H9 (cell line): ENCODE results near the gene NOP56. TPM values are rescaled to one million over a fixed set of nuclear protein-coding genes. Genes with fewer than 3 reads are reported as not detected.

Experiments
- DNase-seq: peaks from one replicate; pipeline ENCODE4 v3.0.0-alpha.2; 2017
- H2AFZ ChIP-seq: one replicate; pipeline ENCODE4 v1.6.1; 2013; ENCODE audit warnings: mild to moderate bottlenecking, low read length, control low read depth, moderate library complexity
- H2AK5ac ChIP-seq: 2 replicates; pipeline ENCODE4 v1.6.1; 2013; ENCODE audit warnings: low read length, control low read depth, mixed read lengths; ENCODE audit not compliant: insufficient read length
- H2BK120ac ChIP-seq: one replicate; pipeline ENCODE4 v1.6.1; 2013; ENCODE audit warnings: low read depth, mild to moderate bottlenecking, low read length, control low read depth, inconsistent platforms; ENCODE audit not compliant: poor library complexity, severe bottlenecking
- H2BK12ac ChIP-seq: 2 replicates; pipeline ENCODE4 v1.6.1; 2013; ENCODE audit warnings: low read length, control low read depth, mixed read lengths, low read depth; ENCODE audit not compliant: insufficient read length
- H2BK15ac ChIP-seq: 2 replicates; pipeline ENCODE4 v1.6.1; 2013; ENCODE audit warnings: low read depth, low read length, control low read depth
- H2BK20ac ChIP-seq: one replicate; pipeline ENCODE4 v1.6.1; 2013; ENCODE audit warnings: low read depth, mild to moderate bottlenecking, low read length, control low read depth, inconsistent platforms; ENCODE audit not compliant: poor library complexity, severe bottlenecking
- H2BK5ac ChIP-seq: 2 replicates; pipeline ENCODE4 v1.6.1; 2013; ENCODE audit warnings: low read length, control low read depth, mixed read lengths; ENCODE audit not compliant: insufficient read length
- H3K14ac ChIP-seq: 2 replicates; pipeline ENCODE4 v1.6.1; 2013; ENCODE audit warnings: low read length, control low read depth; ENCODE audit not compliant: insufficient read depth
- H3K18ac ChIP-seq: 2 replicates; pipeline ENCODE4 v1.6.1; 2013; ENCODE audit warnings: low read depth, mild to moderate bottlenecking, mixed read lengths, low read length, control low read depth; ENCODE audit not compliant: insufficient read length
- H3K23ac ChIP-seq: 2 replicates; pipeline ENCODE4 v1.6.1; 2013; ENCODE audit warnings: low read length, control low read depth, mixed read lengths, low read depth; ENCODE audit not compliant: insufficient read length
- H3K23me2 ChIP-seq: 2 replicates; pipeline ENCODE4 v1.6.1; 2013; ENCODE audit warnings: low read depth, mild to moderate bottlenecking, mixed read lengths, low read length, control low read depth; ENCODE audit not compliant: insufficient read length, poor library complexity, severe bottlenecking
- H3K27ac ChIP-seq: 2 replicates; pipeline ENCODE4 v1.5.1; 2013; ENCODE audit warnings: low read length, control low read depth, mixed read lengths, low read depth; ENCODE audit not compliant: insufficient read length
- H3K27me3 ChIP-seq: 2 replicates; pipeline ENCODE4 v1.6.1; 2013; ENCODE audit warnings: low read length, control low read depth, inconsistent platforms; ENCODE audit not compliant: insufficient read depth
- H3K4ac ChIP-seq: 2 replicates; pipeline ENCODE4 v1.6.1; 2013; ENCODE audit warnings: low read depth, mild to moderate bottlenecking, control low read depth, inconsistent platforms, low read length, moderate library complexity
- H3K4me1 ChIP-seq: 2 replicates; pipeline ENCODE4 v1.6.1; 2013; ENCODE audit warnings: low read length, control low read depth, inconsistent platforms; ENCODE audit not compliant: insufficient read depth
- H3K4me2 ChIP-seq: 2 replicates; pipeline ENCODE4 v1.6.1; 2013; ENCODE audit warnings: low read length, control low read depth, mixed read lengths; ENCODE audit not compliant: insufficient read length, insufficient read depth
- H3K56ac ChIP-seq: 2 replicates; pipeline ENCODE4 v1.6.1; 2013; ENCODE audit warnings: low read depth, mild to moderate bottlenecking, mixed read lengths, low read length, control low read depth; ENCODE audit not compliant: insufficient read length
- H3K79me1 ChIP-seq: 2 replicates; pipeline ENCODE4 v1.6.1; 2013; ENCODE audit warnings: low read depth, mild to moderate bottlenecking, moderate library complexity, low read length, control low read depth, inconsistent platforms; ENCODE audit not compliant: insufficient read depth, poor library complexity, severe bottlenecking
- H3K79me2 ChIP-seq: 2 replicates; pipeline ENCODE4 v1.6.1; 2013; ENCODE audit warnings: low read length, control low read depth, inconsistent platforms; ENCODE audit not compliant: insufficient read depth
- H3K9ac ChIP-seq: 2 replicates; pipeline ENCODE4 v1.6.1; 2013; ENCODE audit warnings: low read length, control low read depth, mixed read lengths; ENCODE audit not compliant: insufficient read length; ENCODE audit errors: extremely low read depth
- H3K9me3 ChIP-seq: one replicate; pipeline ENCODE4 v1.6.1; 2013; ENCODE audit warnings: low read depth, low read length, inconsistent platforms; ENCODE audit not compliant: control insufficient read depth
- H3T11ph ChIP-seq: one replicate; pipeline ENCODE4 v1.6.1; 2013; ENCODE audit warnings: mild to moderate bottlenecking, low read length, control low read depth, inconsistent platforms
- H4K20me1 ChIP-seq: one replicate; pipeline ENCODE4 v1.6.1; 2013; ENCODE audit not compliant: control insufficient read depth, insufficient read length, insufficient read depth
- H4K5ac ChIP-seq: 2 replicates; pipeline ENCODE4 v1.6.1; 2013; ENCODE audit warnings: low read depth, mild to moderate bottlenecking, mixed read lengths, low read length, control low read depth; ENCODE audit not compliant: insufficient read length
- H4K8ac ChIP-seq: replicated peaks from 2 replicates; pipeline ENCODE4 v1.6.1; 2013; ENCODE audit warnings: low read length, control low read depth, mixed read lengths, low read depth; ENCODE audit not compliant: insufficient read length
- H4K91ac ChIP-seq: 2 replicates; pipeline ENCODE4 v1.6.1; 2013; ENCODE audit warnings: low read depth, mild to moderate bottlenecking, moderate library complexity, mixed read lengths, low read length, control low read depth; ENCODE audit not compliant: insufficient read length
- H3K27ac Mint-ChIP-seq, 3 experiments: 2 replicates in 2 of 3; 3 replicates in 1 of 3; pipeline ENCODE4 v1.8.0; 2020 to 2021; ENCODE audit warnings: mixed read lengths in 3 of 3, mild to moderate bottlenecking in 1 of 3, moderate library complexity in 1 of 3
- H3K27me3 Mint-ChIP-seq: 2 replicates; pipeline ENCODE4 v1.8.0; 2021; ENCODE audit warnings: low read depth, mild to moderate bottlenecking, moderate library complexity, mixed read lengths
- H3K36me3 Mint-ChIP-seq, 3 experiments: 2 replicates in 2 of 3; 3 replicates in 1 of 3; pipeline ENCODE4 v1.8.0; 2020 to 2021; ENCODE audit warnings: low read depth in 3 of 3, mixed read lengths in 3 of 3; ENCODE audit not compliant: insufficient read depth in 1 of 3
- H3K4me1 Mint-ChIP-seq, 2 experiments: 2 replicates each; pipeline ENCODE4 v1.8.0; 2020; ENCODE audit warnings: mixed read lengths in 2 of 2
- H3K4me3 Mint-ChIP-seq, 2 experiments: 2 replicates in 1 of 2; 3 replicates in 1 of 2; pipeline ENCODE4 v1.8.0; 2020 to 2021; ENCODE audit warnings: mild to moderate bottlenecking in 2 of 2, mixed read lengths in 2 of 2, moderate library complexity in 1 of 2
- H3K9me3 Mint-ChIP-seq, 2 experiments: 2 replicates in 1 of 2; 3 replicates in 1 of 2; pipeline ENCODE4 v1.8.0; 2020; ENCODE audit warnings: mild to moderate bottlenecking in 2 of 2, mixed read lengths in 2 of 2, moderate library complexity in 1 of 2
- WGBS: extraction: QIAGEN DNeasy Blood & Tissue Kit; methylation state at CpG from one replicate; pipeline ENCODE4 v1.1.7; 2013; ENCODE audit warnings: missing lambda C conversion rate, low lambda C conversion rate, mixed read lengths; ENCODE audit not compliant: insufficient read length; ENCODE audit errors: extremely low coverage; 5-methylcytosine and 5-hydroxymethylcytosine counted together
- total RNA-seq: library from RNA; stranded (reverse); gene quantifications from 2 replicates; pipeline ENCODE4 v1.2.1, GENCODE V29; 2021
- TF ChIP-seq, protein P1 (sequence below): fragments of 200-600 bp; sonication (generic); conservative IDR thresholded peaks from 3 replicates; pipeline ENCODE4 v1.8.0; 2021; ENCODE audit warnings: antibody characterized with exemption, mild to moderate bottlenecking

Gene NOP56
- total RNA-seq, 1 experiment from 2014 or later: 774 TPM

DNA sequence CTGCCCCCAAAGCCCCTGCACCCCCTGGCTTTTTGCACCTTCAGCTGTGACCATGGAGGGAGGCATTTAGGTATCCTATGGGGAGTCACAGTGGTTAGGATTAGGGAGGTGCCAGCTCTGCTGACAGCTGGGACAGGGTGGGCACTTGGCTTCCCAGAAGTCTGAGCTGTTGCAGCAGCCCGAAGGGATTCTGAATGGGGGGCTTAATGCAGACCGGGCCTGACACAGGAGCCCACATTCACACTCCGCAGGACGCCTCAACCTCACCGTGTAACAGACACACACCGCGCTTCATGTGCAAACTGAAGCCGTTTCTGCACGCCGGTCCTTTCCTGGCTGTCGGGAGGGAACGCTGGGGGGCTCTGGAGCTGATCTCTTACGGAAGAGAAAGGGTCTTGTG lies 42.1 kb downstream of the NOP56 start:
- H3K4ac ChIP-seq: no peak overlapping the region
- no peaks in the 10 kb centered on the region for H3K23me2 ChIP-seq
- H3K9ac ChIP-seq: no peak overlapping the region
- Mint-ChIP-seq H3K4me1 (peaks cover 17 to 38% of the 10 kb centered on the region in 2 experiments), H3K4me3 (peak overlapping the region in 1 of 2 experiments; percentile 73; a peak in 4 of 5 replicates), H3K27ac (no peak overlapping the region), H3K36me3 (peaks cover 0 to 5% (median 0%) of the 10 kb centered on the region in 3 experiments; a peak in 2 of 7 replicates), H3K9me3 (peaks cover 2 to 3% of the 10 kb centered on the region in 2 experiments), H3K27me3 (peaks cover 87% of the 10 kb centered on the region)
- peaks cover 51% of the 10 kb centered on the region for H3K27me3 ChIP-seq
- H3K4me1 ChIP-seq: no peaks in the 10 kb centered on the region
- H2BK20ac ChIP-seq: no peak overlapping the region
- no peak overlapping the region for H3K14ac ChIP-seq
- no peak for DNase-seq
- no peaks in the 10 kb centered on the region for H3K9me3 ChIP-seq
- no peak overlapping the region for H2AFZ ChIP-seq
- no peak overlapping the region for H4K5ac ChIP-seq
- no CpG with 5 or more reads among the region's 13 CpGs for WGBS
- peaks cover 4% of the 10 kb centered on the region for H4K20me1 ChIP-seq
- H2BK15ac ChIP-seq: no peak overlapping the region
- no peak overlapping the region for H2AK5ac ChIP-seq
- H3K23ac ChIP-seq: no peak overlapping the region
- no peak overlapping the region for H2BK120ac ChIP-seq
- H3K27ac ChIP-seq: no peak overlapping the region
- no peak overlapping the region for H4K8ac ChIP-seq
- H3K56ac ChIP-seq: no peak overlapping the region
- no peak overlapping the region for H3K18ac ChIP-seq
- TF ChIP-seq, protein P1, sequence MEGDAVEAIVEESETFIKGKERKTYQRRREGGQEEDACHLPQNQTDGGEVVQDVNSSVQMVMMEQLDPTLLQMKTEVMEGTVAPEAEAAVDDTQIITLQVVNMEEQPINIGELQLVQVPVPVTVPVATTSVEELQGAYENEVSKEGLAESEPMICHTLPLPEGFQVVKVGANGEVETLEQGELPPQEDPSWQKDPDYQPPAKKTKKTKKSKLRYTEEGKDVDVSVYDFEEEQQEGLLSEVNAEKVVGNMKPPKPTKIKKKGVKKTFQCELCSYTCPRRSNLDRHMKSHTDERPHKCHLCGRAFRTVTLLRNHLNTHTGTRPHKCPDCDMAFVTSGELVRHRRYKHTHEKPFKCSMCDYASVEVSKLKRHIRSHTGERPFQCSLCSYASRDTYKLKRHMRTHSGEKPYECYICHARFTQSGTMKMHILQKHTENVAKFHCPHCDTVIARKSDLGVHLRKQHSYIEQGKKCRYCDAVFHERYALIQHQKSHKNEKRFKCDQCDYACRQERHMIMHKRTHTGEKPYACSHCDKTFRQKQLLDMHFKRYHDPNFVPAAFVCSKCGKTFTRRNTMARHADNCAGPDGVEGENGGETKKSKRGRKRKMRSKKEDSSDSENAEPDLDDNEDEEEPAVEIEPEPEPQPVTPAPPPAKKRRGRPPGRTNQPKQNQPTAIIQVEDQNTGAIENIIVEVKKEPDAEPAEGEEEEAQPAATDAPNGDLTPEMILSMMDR: no peak
- no peaks in the 10 kb centered on the region for H3K79me2 ChIP-seq
- H3K79me1 ChIP-seq: no peaks in the 10 kb centered on the region
- no peak overlapping the region for H2BK5ac ChIP-seq
- no peak overlapping the region for H3K4me2 ChIP-seq
- no peak overlapping the region for H4K91ac ChIP-seq
- H2BK12ac ChIP-seq: no peak overlapping the region
- no peak overlapping the region for H3T11ph ChIP-seq
